Stimulated activated CD8-positive, alpha-beta memory T cell treated with anti-CD3 and anti-CD28 coated beads, Interleukin-15, amount 100 ng/mL, for 48 hours (primary cell): Measurements from ENCODE around the gene OR2K2.
"Not testable (repeated sequence)": the region's sequence is repeated elsewhere in the genome, so short reads cannot be mapped to it uniquely, and the experiment has no call there.

ENCODE experiments used
- DNase-seq, 2 donors: peaks; one replicate each; pipeline ENCODE4 v3.0.0-alpha.2; 2020; ENCODE audit warnings: low read depth in 2 of 2

Gene OR2K2

DNA sequence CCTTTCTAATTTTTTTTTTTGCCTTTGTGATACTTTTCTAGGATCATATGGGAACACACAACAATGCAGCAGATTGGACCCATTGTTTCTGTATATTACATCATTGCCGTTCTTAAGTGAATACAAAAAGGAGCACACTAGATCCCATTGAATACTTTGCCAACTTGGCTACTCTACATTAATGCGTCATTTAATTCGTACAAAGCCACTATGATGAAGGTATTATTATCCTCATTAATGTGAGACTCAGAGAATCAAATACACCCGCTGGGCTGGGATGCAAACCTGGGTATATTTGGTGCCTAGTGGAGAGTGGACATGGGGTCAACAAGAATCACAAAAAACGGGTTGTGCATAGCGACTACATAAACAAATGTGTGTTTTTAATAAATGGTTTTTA lies 31.9 kb downstream of the OR2K2 start:
- DNase-seq = no peak

DNA sequence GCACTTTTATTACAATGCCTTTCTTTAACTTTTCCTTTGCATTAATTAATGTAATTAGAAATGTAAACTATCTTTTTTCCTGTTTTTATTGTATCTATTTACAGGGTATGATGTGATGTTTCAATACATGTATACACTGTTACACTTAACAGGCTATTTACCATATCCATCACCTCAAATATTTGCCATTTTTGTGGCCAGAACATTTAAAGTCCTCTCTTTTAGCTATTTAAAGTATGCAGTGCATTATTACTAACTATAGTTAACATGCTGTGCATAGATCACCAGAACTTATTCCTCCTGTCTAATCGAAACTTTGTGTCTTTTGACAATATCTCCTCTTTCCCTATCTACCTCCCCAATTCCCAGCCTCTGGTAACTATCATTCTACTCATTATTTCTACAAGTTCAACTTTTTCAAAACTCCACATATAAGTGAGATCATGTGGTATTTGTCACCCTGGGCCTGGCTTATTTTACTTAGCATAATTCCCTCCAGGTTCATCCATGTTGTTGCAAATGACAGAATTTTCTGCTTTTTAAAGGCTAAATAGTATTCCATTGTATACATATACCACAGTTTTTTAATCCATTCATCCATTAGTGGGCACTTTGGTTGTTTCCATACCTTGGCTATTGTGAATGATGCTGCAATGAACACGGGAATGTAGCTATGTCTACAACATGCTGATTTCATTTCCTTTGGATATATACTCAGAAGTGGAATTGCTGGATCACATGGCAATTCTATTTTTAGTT lies 32.8 kb downstream of the OR2K2 start:
- DNase-seq = no peak

DNA sequence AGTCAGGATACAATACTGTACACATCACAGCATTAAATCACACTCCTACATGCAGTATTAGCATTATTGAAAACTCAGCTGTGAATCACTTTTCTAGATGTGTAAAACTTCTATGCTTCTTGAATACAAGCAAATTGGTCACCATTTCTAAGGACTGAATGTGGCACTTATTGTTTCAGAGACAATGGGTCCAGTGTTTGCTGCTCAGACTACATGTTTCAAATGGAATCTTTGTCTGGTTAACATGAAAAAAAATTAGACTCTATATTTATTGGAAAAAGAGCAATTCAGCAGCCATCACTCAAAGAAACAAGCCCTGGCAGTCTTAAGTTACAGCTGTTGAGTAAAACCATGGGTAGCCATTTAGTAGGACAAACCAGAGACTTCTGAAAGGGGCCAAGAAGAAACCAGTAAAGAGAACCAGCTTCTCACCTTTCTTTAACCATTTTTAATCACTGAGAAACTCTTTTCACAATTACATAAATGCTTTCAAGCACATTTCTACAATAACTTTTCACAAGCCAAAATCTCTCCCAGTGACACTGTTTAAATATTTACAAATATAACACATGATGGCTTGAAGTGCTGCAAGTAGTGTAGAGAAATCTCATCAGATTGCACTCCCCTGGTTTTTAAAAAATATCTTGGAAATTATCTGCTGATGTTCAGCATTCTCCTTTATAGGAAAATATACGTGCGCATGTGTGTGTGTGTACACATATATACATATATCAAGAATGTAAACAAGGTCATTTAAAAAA lies 35.2 kb downstream of the OR2K2 start:
- DNase-seq = no peak

DNA sequence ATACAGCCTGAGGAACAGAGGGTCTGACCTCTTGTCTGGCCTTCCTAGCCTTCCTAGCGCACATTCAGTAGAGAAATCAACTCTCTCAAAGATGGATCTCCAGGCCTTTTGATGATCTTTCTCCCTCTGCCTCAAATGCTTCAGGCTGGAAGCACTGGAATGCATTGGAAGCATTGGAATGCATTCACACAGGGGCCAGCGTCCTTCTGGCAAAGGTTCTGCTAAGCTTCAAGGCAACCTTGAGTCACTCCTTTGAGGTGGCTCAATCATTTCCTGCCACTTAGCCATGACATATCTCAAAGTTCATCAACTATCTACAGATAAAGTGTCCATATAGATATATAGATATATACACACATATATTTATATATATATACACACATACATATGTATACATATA lies 42.9 kb downstream of the OR2K2 start:
- no peak for DNase-seq

DNA sequence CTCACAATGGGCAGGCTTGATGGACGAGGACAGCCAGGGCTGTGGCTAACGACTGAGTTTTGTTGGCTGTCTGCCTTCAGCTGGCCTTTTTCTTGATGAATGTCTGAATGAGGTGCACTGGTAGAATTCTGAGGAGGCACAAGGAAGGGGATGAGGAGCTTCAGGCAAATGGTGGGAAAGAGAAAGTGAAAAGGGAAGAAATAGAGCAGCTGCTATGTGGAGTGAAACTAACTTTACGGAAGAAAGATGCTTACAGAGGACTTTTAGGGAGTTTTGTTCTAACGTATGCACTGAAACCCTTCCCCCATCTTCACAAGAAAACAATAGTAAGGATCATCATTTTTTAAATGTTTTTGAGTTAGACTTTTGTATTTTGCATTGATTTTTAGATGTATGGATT lies 45.3 kb downstream of the OR2K2 start:
- DNase-seq = no peak

DNA sequence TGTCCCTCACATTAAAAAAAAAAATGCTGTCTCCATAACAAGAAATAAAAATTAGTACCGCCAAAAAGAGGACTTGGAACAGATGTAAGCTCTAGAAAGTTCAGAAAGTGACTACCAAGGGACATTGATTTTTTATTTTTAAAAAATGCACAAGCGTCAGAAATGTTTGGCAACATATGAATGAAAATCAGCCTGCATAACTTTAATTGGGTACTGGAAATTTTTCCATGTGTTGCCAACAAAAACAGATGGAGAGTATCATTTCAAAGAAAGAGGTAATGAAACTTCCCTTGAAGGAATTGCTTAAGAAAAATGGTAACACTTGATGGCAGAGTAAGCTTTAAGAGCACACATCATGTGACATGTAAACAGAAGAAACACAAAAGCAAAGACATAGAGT lies 47.2 kb downstream of the OR2K2 start:
- DNase-seq = no peak

DNA sequence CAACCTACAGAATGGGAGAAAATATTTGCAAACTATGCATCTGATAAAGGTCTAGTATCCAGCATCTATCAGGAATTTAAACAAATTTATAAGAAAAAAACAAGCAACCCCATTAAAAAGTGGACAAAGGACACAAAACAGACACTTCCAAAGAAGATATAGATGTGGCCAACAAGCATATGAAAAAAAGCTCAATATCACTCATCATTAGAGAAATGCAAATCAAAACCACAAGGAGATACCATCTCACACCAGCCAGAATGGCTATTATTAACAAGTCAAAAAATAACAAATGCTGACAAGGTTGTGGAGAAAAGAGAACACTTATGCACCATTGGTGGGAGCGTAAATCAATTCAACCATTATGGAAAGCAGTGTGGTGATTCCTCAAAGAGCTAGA lies 49.2 kb downstream of the OR2K2 start:
- not testable (repeated sequence) for DNase-seq
